Mucosa of rectum (tissue), 2 donors: ENCODE measurements around the gene WFDC10B.
"Not testable (repeated sequence)": the region's sequence is repeated elsewhere in the genome, so short reads cannot be mapped to it uniquely, and the experiment has no call there.

Experiments
- H3K27ac ChIP-seq, 2 donors: one replicate each; pipeline ENCODE4 v1.7.0; 2013; ENCODE audit warnings: inconsistent platforms in 2 of 2, low read depth in 2 of 2, low read length in 2 of 2
- H3K27me3 ChIP-seq, 2 donors: one replicate each; pipeline ENCODE4 v1.7.0; 2013; ENCODE audit warnings: low read length in 2 of 2; ENCODE audit not compliant: control insufficient read depth in 2 of 2, insufficient read depth in 2 of 2
- H3K36me3 ChIP-seq, 2 donors: one replicate each; pipeline ENCODE4 v1.7.0; 2013; ENCODE audit warnings: low read length in 2 of 2; ENCODE audit not compliant: control insufficient read depth in 2 of 2, insufficient read depth in 2 of 2
- H3K4me1 ChIP-seq, 2 donors: one replicate each; pipeline ENCODE4 v1.7.0; 2013; ENCODE audit warnings: low read length in 2 of 2, mild to moderate bottlenecking in 1 of 2; ENCODE audit not compliant: control insufficient read depth in 2 of 2, insufficient read depth in 2 of 2
- H3K4me3 ChIP-seq, 2 donors: one replicate each; pipeline ENCODE4 v1.7.0; 2013; ENCODE audit warnings: low read length in 2 of 2
- H3K9ac ChIP-seq, 2 donors: one replicate each; pipeline ENCODE4 v1.7.0; 2013; ENCODE audit warnings: low read length in 2 of 2, low read depth in 1 of 2, mild to moderate bottlenecking in 1 of 2
- H3K9me3 ChIP-seq, 2 donors: one replicate each; pipeline ENCODE4 v1.7.0; 2013; ENCODE audit warnings: low read length in 2 of 2; ENCODE audit not compliant: control insufficient read depth in 2 of 2
- donor health status: healthy.
- donor health status: Normal muscosa, but diverticular disease.

Gene WFDC10B

GRCh38 chr20:45651726-45652125 lies 53.1 kb downstream of the WFDC10B start:
- not testable (repeated sequence) for H3K36me3 ChIP-seq, H3K9ac ChIP-seq, H3K9me3 ChIP-seq, H3K4me3 ChIP-seq, H3K27me3 ChIP-seq, H3K27ac ChIP-seq, H3K4me1 ChIP-seq

GRCh38 chr20:45649312-45649863 lies 55.4 kb downstream of the WFDC10B start:
- H3K4me1 ChIP-seq = no peaks in the 10 kb centered on the region
- no peaks in the 10 kb centered on the region for H3K9me3 ChIP-seq
- no peaks in the 10 kb centered on the region for H3K27me3 ChIP-seq
- no peak overlapping the region for H3K27ac ChIP-seq
- no peaks in the 10 kb centered on the region for H3K36me3 ChIP-seq
- H3K9ac ChIP-seq = no peak overlapping the region
- H3K4me3 ChIP-seq = no peak overlapping the region

GRCh38 chr20:45647441-45648050 lies 57.3 kb downstream of the WFDC10B start:
- no peaks in the 10 kb centered on the region for H3K36me3 ChIP-seq
- no peaks in the 10 kb centered on the region for H3K9me3 ChIP-seq
- no peak overlapping the region for H3K9ac ChIP-seq
- no peak overlapping the region for H3K4me3 ChIP-seq
- no peaks in the 10 kb centered on the region for H3K27me3 ChIP-seq
- H3K27ac ChIP-seq = no peak overlapping the region
- H3K4me1 ChIP-seq = no peaks in the 10 kb centered on the region

- no peaks in the 10 kb centered on the region for H3K27me3 ChIP-seq
- H3K27ac ChIP-seq = no peak overlapping the region
- no peak overlapping the region for H3K9ac ChIP-seq
- no peaks in the 10 kb centered on the region for H3K9me3 ChIP-seq
- H3K36me3 ChIP-seq = no peaks in the 10 kb centered on the region
- H3K4me1 ChIP-seq = no peaks in the 10 kb centered on the region
- no peak overlapping the region for H3K4me3 ChIP-seq
Measured at GRCh38 chr20:45646875-45647274, 57.9 kb downstream of the WFDC10B start.

- not testable (repeated sequence) for H3K36me3 ChIP-seq, H3K9ac ChIP-seq, H3K4me3 ChIP-seq, H3K27me3 ChIP-seq, H3K27ac ChIP-seq, H3K9me3 ChIP-seq, H3K4me1 ChIP-seq
Measured at GRCh38 chr20:45645869-45646268, 59.0 kb downstream of the WFDC10B start.

GRCh38 chr20:45641076-45641475 lies 63.7 kb downstream of the WFDC10B start:
- not testable (repeated sequence) for H3K36me3 ChIP-seq, H3K4me1 ChIP-seq, H3K27ac ChIP-seq, H3K27me3 ChIP-seq, H3K9me3 ChIP-seq, H3K4me3 ChIP-seq, H3K9ac ChIP-seq

GRCh38 chr20:45639687-45640086 lies 65.1 kb downstream of the WFDC10B start:
- Histone ChIP-seq H3K9ac (no peak overlapping the region), H3K27ac (no peak overlapping the region), H3K36me3 (no peaks in the 10 kb centered on the region), H3K9me3 (no peaks in the 10 kb centered on the region), H3K4me1 (no peaks in the 10 kb centered on the region), H3K4me3 (no peak overlapping the region), H3K27me3 (no peaks in the 10 kb centered on the region)

GRCh38 chr20:45636513-45636912 lies 68.3 kb downstream of the WFDC10B start:
- Histone ChIP-seq H3K9me3 (no peaks in the 10 kb centered on the region), H3K27me3 (no peaks in the 10 kb centered on the region), H3K4me1 (no peaks in the 10 kb centered on the region), H3K9ac (no peak overlapping the region), H3K27ac (no peak overlapping the region), H3K36me3 (no peaks in the 10 kb centered on the region), H3K4me3 (no peak overlapping the region)
